Inflammatory macrophage treated with lipopolysaccharide for 4 hours (primary cell): ENCODE measurements around the gene PCDHGC5.

Experiments used
- DNase-seq: peaks from one replicate; pipeline ENCODE4 v3.0.0-alpha.2; 2020

Gene PCDHGC5

DNA sequence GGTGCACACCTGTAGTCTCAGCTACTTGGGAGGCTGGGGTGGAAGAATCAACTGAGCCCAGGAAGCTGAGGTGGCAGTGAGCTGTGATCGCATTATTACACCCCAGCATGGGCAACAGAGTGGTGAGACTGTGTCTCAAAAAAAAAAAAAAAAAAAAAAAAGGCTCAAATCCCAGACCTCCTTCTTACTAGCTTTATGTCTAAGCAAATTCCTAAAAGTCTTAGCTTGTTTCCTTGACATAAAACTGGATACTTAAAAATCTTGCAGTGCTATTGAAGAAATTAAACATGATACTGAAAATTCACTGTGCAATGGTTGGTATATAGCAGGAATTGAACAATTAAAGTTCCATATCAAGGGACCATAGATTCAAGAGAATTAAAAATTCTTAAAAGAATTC is 45.0 kb downstream of the PCDHGC5 start:
- DNase-seq: no peak

DNA sequence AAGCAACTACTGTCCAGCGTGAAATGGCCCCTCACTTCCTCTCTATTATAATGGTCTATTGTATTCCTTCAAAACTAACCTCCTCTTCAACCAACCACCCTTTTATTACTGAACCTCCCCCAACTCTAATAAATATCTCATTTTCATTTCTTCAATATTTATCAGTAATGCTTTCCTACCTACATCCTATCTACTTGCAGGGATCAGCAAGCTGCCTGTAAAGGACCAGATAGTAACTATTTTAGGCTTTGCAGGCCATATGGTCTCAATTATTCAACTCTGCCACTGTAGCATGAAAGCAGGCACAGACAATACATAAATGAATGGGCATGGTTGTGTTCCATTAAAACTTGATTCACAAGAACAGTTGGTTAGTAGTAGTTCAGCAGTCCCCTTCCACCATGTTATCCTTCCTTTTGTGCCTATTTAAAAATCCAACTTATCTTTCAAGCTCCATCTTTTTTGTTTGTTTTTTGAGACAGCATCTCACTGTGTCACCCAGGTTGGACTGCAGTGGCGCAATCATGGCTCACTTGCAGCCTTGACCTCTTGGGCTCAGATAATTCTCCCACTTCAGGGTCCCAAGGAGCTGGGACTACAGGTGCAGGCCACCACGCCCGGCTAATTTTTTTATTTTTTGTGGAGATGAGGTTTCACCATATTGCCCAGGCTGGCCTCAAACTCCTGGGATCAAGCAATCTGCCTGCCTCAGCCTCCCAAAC is 45.8 kb downstream of the PCDHGC5 start:
- no peak for DNase-seq
